Thyroid gland (tissue), 4 donors: Measurements from ENCODE around the gene NXPE3. TPM values are rescaled to one million over a fixed set of nuclear protein-coding genes. Genes with fewer than 3 reads are reported as not detected.

Source experiments
- DNase-seq, 2 donors: peaks; one replicate each; pipeline ENCODE4 v3.0.0-alpha.2; 2019
- H3K27ac ChIP-seq, 3 donors: fragments of 200-600 bp; sonication (generic); 1 replicate in 2 of 3; 2 replicates in 1 of 3; pipeline ENCODE4 v1.5.1; 2016 to 2019; ENCODE audit warnings: mild to moderate bottlenecking in 1 of 3, moderate library complexity in 1 of 3
- H3K27me3 ChIP-seq: fragments of 200-600 bp; sonication (generic); one replicate; pipeline ENCODE4 v1.5.1; 2019
- H3K36me3 ChIP-seq, 2 donors: fragments of 200-600 bp; sonication (generic); one replicate each; pipeline ENCODE4 v1.5.1; 2016 to 2019
- H3K4me1 ChIP-seq, 2 donors: fragments of 200-600 bp; sonication (generic); one replicate each; pipeline ENCODE4 v1.5.1; 2017 to 2019
- H3K4me3 ChIP-seq, 3 donors: fragments of 200-600 bp; sonication (generic); replicated peaks in 1 of 3; 1 replicate in 2 of 3; 2 replicates in 1 of 3; pipeline ENCODE4 v1.5.1; 2016; ENCODE audit warnings: mild to moderate bottlenecking in 1 of 3
- H3K9me3 ChIP-seq: fragments of 200-600 bp; sonication (generic); one replicate; pipeline ENCODE4 v1.5.1; 2017
- POLR2A ChIP-seq, 2 donors: fragments of 450-650 bp; IDR thresholded peaks; one replicate each; pipeline ENCODE4 v1.6.1; 2017; ENCODE audit warnings: antibody characterized with exemption in 2 of 2, mild to moderate bottlenecking in 2 of 2, moderate library complexity in 1 of 2
- WGBS, 2 donors: methylation state at CpG; one replicate each; pipeline ENCODE4 v1.1.5; 2017; 5-methylcytosine and 5-hydroxymethylcytosine counted together
- intact Hi-C: fragments of 100-400 bp; cut with DNase I; formaldehyde crosslinking; loops from one replicate; pipeline ENCODE4 v1.15.1; 2023
- total RNA-seq, 4 donors: library from RNA; depleted of rRNA; stranded (reverse); fragments of >200 nt; gene quantifications; one replicate each; pipeline ENCODE4 v1.2.3, GENCODE V29; 2016
- TF ChIP-seq, protein P1 (sequence below), 6 experiments: fragments of 200-600 bp in 3 of 6; fragments of 450-650 bp in 3 of 6; sonication (generic) in 3 of 6; IDR thresholded peaks; one replicate each; pipeline ENCODE4 v1.5.1; 2016 to 2019; ENCODE audit warnings: antibody characterized with exemption in 6 of 6, mild to moderate bottlenecking in 2 of 6, inconsistent platforms in 1 of 6, moderate library complexity in 1 of 6

The NXPE3 gene
- total RNA-seq, 4 donors from 2014 or later = 10.5 to 18.9 (median 13.2) TPM

DNA sequence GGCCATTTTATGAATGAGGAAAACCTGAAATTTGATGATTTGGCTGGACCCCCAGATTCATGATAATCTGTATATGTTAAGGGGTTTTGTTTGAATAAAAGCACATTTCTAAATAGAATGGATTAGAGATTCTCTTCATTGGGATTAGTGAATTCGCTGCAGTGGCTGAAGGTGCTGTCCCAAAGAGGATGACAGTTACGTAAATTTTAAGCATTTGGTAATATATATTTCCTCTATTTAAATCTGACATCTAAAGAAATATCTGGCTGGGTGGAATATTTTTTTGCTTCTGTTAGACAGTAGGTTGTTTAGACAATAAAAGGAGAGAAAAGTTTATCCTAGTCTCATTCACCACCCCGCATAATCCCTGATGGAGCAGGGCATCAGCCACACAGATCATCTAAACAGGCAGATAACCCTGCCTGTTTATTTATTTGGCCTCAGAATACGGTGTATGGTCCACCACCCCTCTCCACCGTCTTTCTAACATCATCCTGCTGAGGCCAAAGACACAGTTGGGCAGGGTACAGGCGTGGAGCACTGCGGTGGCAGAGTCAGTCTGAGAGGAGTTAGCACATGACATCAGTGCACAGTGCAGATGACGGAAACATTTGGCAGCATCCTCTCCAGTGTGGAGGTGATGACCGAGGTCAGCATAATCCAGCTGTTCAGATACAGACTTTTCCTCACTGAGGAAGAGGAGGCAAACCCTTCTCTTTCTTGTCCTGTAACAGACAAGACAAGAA, 49.9 kb downstream of the NXPE3 start:
- peak overlapping the region; percentile 48 to 86 (median 83) for H3K27ac ChIP-seq
- TF ChIP-seq, protein P1, sequence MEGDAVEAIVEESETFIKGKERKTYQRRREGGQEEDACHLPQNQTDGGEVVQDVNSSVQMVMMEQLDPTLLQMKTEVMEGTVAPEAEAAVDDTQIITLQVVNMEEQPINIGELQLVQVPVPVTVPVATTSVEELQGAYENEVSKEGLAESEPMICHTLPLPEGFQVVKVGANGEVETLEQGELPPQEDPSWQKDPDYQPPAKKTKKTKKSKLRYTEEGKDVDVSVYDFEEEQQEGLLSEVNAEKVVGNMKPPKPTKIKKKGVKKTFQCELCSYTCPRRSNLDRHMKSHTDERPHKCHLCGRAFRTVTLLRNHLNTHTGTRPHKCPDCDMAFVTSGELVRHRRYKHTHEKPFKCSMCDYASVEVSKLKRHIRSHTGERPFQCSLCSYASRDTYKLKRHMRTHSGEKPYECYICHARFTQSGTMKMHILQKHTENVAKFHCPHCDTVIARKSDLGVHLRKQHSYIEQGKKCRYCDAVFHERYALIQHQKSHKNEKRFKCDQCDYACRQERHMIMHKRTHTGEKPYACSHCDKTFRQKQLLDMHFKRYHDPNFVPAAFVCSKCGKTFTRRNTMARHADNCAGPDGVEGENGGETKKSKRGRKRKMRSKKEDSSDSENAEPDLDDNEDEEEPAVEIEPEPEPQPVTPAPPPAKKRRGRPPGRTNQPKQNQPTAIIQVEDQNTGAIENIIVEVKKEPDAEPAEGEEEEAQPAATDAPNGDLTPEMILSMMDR (IDR thresholded peaks at IDR 0.05) = no peak
- TF ChIP-seq POLR2A (IDR thresholded peaks at IDR 0.05) = no peak
- intact Hi-C loops = no loop called here
- no peaks in the 10 kb centered on the region for H3K36me3 ChIP-seq
- no peaks in the 10 kb centered on the region for H3K27me3 ChIP-seq
- H3K4me1 ChIP-seq = peaks cover 13 to 36% of the 10 kb centered on the region in 2 donors
- DNase-seq = peak; percentile 42 to 50
- H3K4me3 ChIP-seq = no peak overlapping the region
- H3K9me3 ChIP-seq = no peaks in the 10 kb centered on the region
- WGBS, 2 donors = 61 to 63% methylated on average over 9 of the region's 9 CpGs

- no peaks in the 10 kb centered on the region for H3K9me3 ChIP-seq
- 26 to 30% methylated on average over 2 of the region's 2 CpGs for WGBS, 2 donors
- peak overlapping the region; percentile 34 to 83 (median 48) for H3K27ac ChIP-seq
- no peaks in the 10 kb centered on the region for H3K27me3 ChIP-seq
- TF ChIP-seq, protein P1 (IDR thresholded peaks at IDR 0.05) = no peak
- TF ChIP-seq POLR2A (IDR thresholded peaks at IDR 0.05) = no peak
- H3K36me3 ChIP-seq = no peaks in the 10 kb centered on the region
- no peak overlapping the region for H3K4me3 ChIP-seq
- DNase-seq = no peak
- intact Hi-C loops = no loop called here
- peaks cover 13 to 36% of the 10 kb centered on the region in 2 donors for H3K4me1 ChIP-seq
Observed at GRCh38 chr3:101829437-101829830, 50.4 kb downstream of the NXPE3 start.

GRCh38 chr3:101829874-101830273, 50.9 kb downstream of the NXPE3 start:
- no peak overlapping the region for H3K4me3 ChIP-seq
- intact Hi-C loops = no loop called here
- DNase-seq = no peak

DNA sequence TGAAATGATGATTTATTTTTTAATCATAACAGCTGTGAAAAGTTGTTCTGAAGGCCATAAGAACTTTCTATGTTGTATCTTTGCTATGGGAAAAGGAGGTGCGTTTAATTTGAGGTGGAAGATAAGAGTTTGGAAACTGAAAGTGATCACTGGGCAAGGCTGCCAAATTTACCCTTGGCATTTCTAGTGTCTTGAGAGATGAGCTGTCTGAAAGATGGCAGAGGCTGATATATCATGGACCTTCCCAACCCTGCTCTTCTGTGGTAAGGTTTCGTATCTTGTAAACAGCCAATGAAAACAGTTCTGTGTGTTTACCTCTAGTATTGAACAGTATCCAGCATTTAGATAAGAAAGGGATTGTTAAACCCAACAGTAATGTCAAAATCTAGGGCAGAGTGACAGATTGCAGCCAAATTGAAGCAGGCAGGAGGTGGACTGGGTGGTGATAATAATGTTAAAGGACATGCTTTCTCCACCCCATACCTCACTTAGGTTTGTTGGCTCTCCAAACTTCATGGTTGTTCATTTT, 54.5 kb downstream of the NXPE3 start:
- intact Hi-C loops = no loop called here
- no peak overlapping the region for H3K27ac ChIP-seq
- no peaks in the 10 kb centered on the region for H3K9me3 ChIP-seq
- H3K4me3 ChIP-seq = no peak overlapping the region
- H3K27me3 ChIP-seq = no peaks in the 10 kb centered on the region
- 83 to 93% methylated on average over 2 of the region's 2 CpGs for WGBS, 2 donors
- H3K36me3 ChIP-seq = no peaks in the 10 kb centered on the region
- DNase-seq = no peak
- H3K4me1 ChIP-seq = peaks cover 17% of the 10 kb centered on the region in 2 donors
- TF ChIP-seq, protein P1 (IDR thresholded peaks at IDR 0.05) = no peak
- no peak for TF ChIP-seq POLR2A (IDR thresholded peaks at IDR 0.05)

More at GRCh38 chr3:101829874-101830273, 50.9 kb downstream of the NXPE3 start:
- Histone ChIP-seq H3K9me3 (no peaks in the 10 kb centered on the region), H3K36me3 (no peaks in the 10 kb centered on the region), H3K27ac (peak overlapping the region in 1 of 3 donors; percentile 83), H3K27me3 (no peaks in the 10 kb centered on the region), H3K4me1 (peaks cover 13 to 36% of the 10 kb centered on the region in 2 donors)
- WGBS, 2 donors = 81 to 84% methylated on average over 2 of the region's 2 CpGs
- no peak for TF ChIP-seq POLR2A (IDR thresholded peaks at IDR 0.05)
- TF ChIP-seq, protein P1 (IDR thresholded peaks at IDR 0.05) = no peak

DNA sequence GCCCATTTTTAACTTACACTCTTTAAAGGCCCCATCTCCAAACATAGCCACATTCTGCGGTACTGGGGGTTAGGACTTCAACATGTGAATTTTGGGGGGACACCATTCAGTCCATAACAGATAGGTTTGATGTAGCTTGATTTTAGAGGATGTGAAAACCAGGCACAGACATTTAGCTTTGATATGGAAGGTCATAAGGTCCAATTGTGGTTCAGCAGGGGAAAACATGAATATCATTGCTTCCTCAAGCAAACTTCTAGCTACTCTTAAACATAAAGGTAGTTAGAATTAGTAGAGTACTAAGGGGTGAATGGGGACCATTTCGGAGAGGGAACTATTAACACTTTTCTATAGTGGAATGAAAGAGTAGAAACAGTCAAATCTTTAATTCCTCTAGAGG, 56.7 kb downstream of the NXPE3 start:
- H3K27ac ChIP-seq = no peak overlapping the region
- intact Hi-C loops = no loop called here
- no peak for TF ChIP-seq POLR2A (IDR thresholded peaks at IDR 0.05)
- TF ChIP-seq, protein P1 (IDR thresholded peaks at IDR 0.05) = no peak
- H3K36me3 ChIP-seq = no peaks in the 10 kb centered on the region
- DNase-seq = no peak
- H3K4me3 ChIP-seq = no peak overlapping the region
- no peaks in the 10 kb centered on the region for H3K27me3 ChIP-seq
- H3K9me3 ChIP-seq = no peaks in the 10 kb centered on the region
- peaks cover 0 to 4% of the 10 kb centered on the region in 2 donors for H3K4me1 ChIP-seq
- 94 to 99% methylated on average over 2 of the region's 2 CpGs for WGBS, 2 donors
